ENCODE measurements around the gene PIWIL4. TPM values are rescaled to one million over a fixed set of nuclear protein-coding genes. Genes with fewer than 3 reads are reported as not detected.

The PIWIL4 gene
- total RNA-seq, 1 experiment from 2014 or later, result 3.4 TPM

GRCh38 chr11:94559361-94559760 lies 7.8 kb upstream of the PIWIL4 start:
- Mint-ChIP-seq H3K36me3 (ENCODE audit: insufficient read depth, unreplicated experiment) (no peaks in the 10 kb centered on the region), H3K4me1 (ENCODE audit: low read depth, unreplicated experiment) (peaks cover 17% of the 10 kb centered on the region), H3K27ac (ENCODE audit: unreplicated experiment) (no peak overlapping the region), H3K4me3 (ENCODE audit: unreplicated experiment) (no peak overlapping the region), H3K27me3 (ENCODE audit: insufficient read depth, unreplicated experiment) (no peaks in the 10 kb centered on the region), H3K9me3 (ENCODE audit: unreplicated experiment) (no peaks in the 10 kb centered on the region)
- H3K4me1 ChIP-seq, result peaks cover 19% of the 10 kb centered on the region
- DNase-seq, result no peak
- H3K4me3 ChIP-seq (ENCODE audit: low read depth, low read length), result no peak overlapping the region
- TF ChIP-seq CTCF (IDR thresholded peaks at IDR 0.05; ENCODE audit: insufficient read depth in 1 of 2, low read depth in 1 of 2, low read length in 1 of 2, severe bottlenecking in 1 of 2, unreplicated experiment in 1 of 2), result no peak
- POLR2A ChIA-PET, result no interaction called here
- no peaks in the 10 kb centered on the region for H3K27me3 ChIP-seq (replicated peaks; ENCODE audit: control insufficient read depth, insufficient read depth, low read length)
- CTCF ChIA-PET, result interaction anchor here (0.7 kb wide), 1 partner anchor 29 kb away, joined by 3 read pairs; no protein-coding TSS in a partner anchor
- BruUV-seq (replicated peaks), result no TSS peak
- H3K36me3 ChIP-seq (ENCODE audit: control insufficient read depth, insufficient read depth, low read length), result no peaks in the 10 kb centered on the region
- no peaks in the 10 kb centered on the region for H3K9me3 ChIP-seq
- intact Hi-C loops (cut with micrococcal nuclease; ENCODE audit: unreplicated experiment), result no loop called here

GRCh38 chr11:94560834-94561233 lies 6.3 kb upstream of the PIWIL4 start:
- Histone ChIP-seq H3K27me3 (replicated peaks; ENCODE audit: control insufficient read depth, insufficient read depth, low read length) (no peaks in the 10 kb centered on the region), H3K4me3 (ENCODE audit: low read depth, low read length) (no peak overlapping the region), H3K36me3 (ENCODE audit: control insufficient read depth, insufficient read depth, low read length) (no peaks in the 10 kb centered on the region), H3K4me1 (peaks cover 16% of the 10 kb centered on the region), H3K9me3 (no peaks in the 10 kb centered on the region)
- Mint-ChIP-seq H3K4me3 (ENCODE audit: unreplicated experiment) (no peak overlapping the region), H3K36me3 (ENCODE audit: insufficient read depth, unreplicated experiment) (no peaks in the 10 kb centered on the region), H3K9me3 (ENCODE audit: unreplicated experiment) (no peaks in the 10 kb centered on the region), H3K27ac (ENCODE audit: unreplicated experiment) (no peak overlapping the region), H3K4me1 (ENCODE audit: low read depth, unreplicated experiment) (peaks cover 18% of the 10 kb centered on the region), H3K27me3 (ENCODE audit: insufficient read depth, unreplicated experiment) (no peaks in the 10 kb centered on the region)
- POLR2A ChIA-PET, result no interaction called here
- no peak for TF ChIP-seq CTCF (IDR thresholded peaks at IDR 0.05; ENCODE audit: insufficient read depth in 1 of 2, low read depth in 1 of 2, low read length in 1 of 2, severe bottlenecking in 1 of 2, unreplicated experiment in 1 of 2)
- CTCF ChIA-PET, result interaction anchor here (0.7 kb wide), 1 partner anchor 47 kb away, joined by 4 read pairs; no protein-coding TSS in a partner anchor
- DNase-seq, result no peak
- intact Hi-C loops (cut with micrococcal nuclease; ENCODE audit: unreplicated experiment), result loop anchor here (2.0 kb wide), 1 partner anchor 14 kb away; no protein-coding TSS in a partner anchor
- no TSS peak for BruUV-seq (replicated peaks)

GRCh38 chr11:94563176-94563847 lies 3.9 kb upstream of the PIWIL4 start:
- no peak overlapping the region for H3K4me3 Mint-ChIP-seq (ENCODE audit: unreplicated experiment)
- DNase-seq, result no peak
- H3K4me1 ChIP-seq, result peaks cover 16% of the 10 kb centered on the region
- no peaks in the 10 kb centered on the region for H3K36me3 Mint-ChIP-seq (ENCODE audit: insufficient read depth, unreplicated experiment)
- CTCF ChIA-PET, result no interaction called here
- no peak overlapping the region for H3K4me3 ChIP-seq (ENCODE audit: low read depth, low read length)
- no peaks in the 10 kb centered on the region for H3K9me3 Mint-ChIP-seq (ENCODE audit: unreplicated experiment)
- peak in 1 of 2 experiments; percentile 14 for TF ChIP-seq CTCF (IDR thresholded peaks at IDR 0.05; ENCODE audit: insufficient read depth in 1 of 2, low read depth in 1 of 2, low read length in 1 of 2, severe bottlenecking in 1 of 2, unreplicated experiment in 1 of 2)
- no peaks in the 10 kb centered on the region for H3K27me3 ChIP-seq (replicated peaks; ENCODE audit: control insufficient read depth, insufficient read depth, low read length)
- H3K36me3 ChIP-seq (ENCODE audit: control insufficient read depth, insufficient read depth, low read length), result no peaks in the 10 kb centered on the region
- H3K27me3 Mint-ChIP-seq (ENCODE audit: insufficient read depth, unreplicated experiment), result no peaks in the 10 kb centered on the region
- intact Hi-C loops (cut with micrococcal nuclease; ENCODE audit: unreplicated experiment), result loop anchor here (1.0 kb wide), 1 partner anchor 44 kb away; no protein-coding TSS in a partner anchor
- no peaks in the 10 kb centered on the region; the same call in 1 of the 2 replicates for H3K9me3 ChIP-seq
- no peak overlapping the region for H3K27ac Mint-ChIP-seq (ENCODE audit: unreplicated experiment)
- peaks cover 18% of the 10 kb centered on the region for H3K4me1 Mint-ChIP-seq (ENCODE audit: low read depth, unreplicated experiment)
- POLR2A ChIA-PET, result interaction anchor here (0.6 kb wide), 1 partner anchor 716 kb away, joined by 4 read pairs; no protein-coding TSS in a partner anchor
- no TSS peak for BruUV-seq (replicated peaks)

All from Caco-2 (cell line).